Natural killer cell treated with Interleukin-12 subunit alpha and Interleukin-12 subunit beta and Interleukin-15 and Interleukin-18, amount 100 ng/mL, for 72 hours (primary cell): Measurements from ENCODE around the gene CRTC1. TPM values are rescaled to one million over a fixed set of nuclear protein-coding genes. Genes with fewer than 3 reads are reported as not detected.
"Not testable (repeated sequence)": the region's sequence is repeated elsewhere in the genome, so short reads cannot be mapped to it uniquely, and the experiment has no call there.

Experiments
- ATAC-seq, 2 donors: fragments of 150-1000 bp; cut with Tn5 transposase in 1 of 2; sonication (Bioruptor Pico), chemical (Tn5 transposase) in 1 of 2; 2 replicates each; pipeline ENCODE4 v1.10.0; 2021
- DNase-seq: peaks from one replicate; pipeline ENCODE4 v3.0.0; 2022; ENCODE audit warnings: low spot score
- H3K27ac Mint-ChIP-seq, 2 donors: 1 replicate in 1 of 2; 2 replicates in 1 of 2; pipeline ENCODE4 v1.8.0; 2022; ENCODE audit warnings: mixed read lengths in 2 of 2, mild to moderate bottlenecking in 1 of 2, moderate library complexity in 1 of 2
- H3K27me3 Mint-ChIP-seq, 2 donors: 1 replicate in 1 of 2; 2 replicates in 1 of 2; pipeline ENCODE4 v1.8.0; 2022; ENCODE audit warnings: mixed read lengths in 2 of 2
- H3K36me3 Mint-ChIP-seq: one replicate; pipeline ENCODE4 v1.8.0; 2022; ENCODE audit warnings: mixed read lengths
- H3K4me1 Mint-ChIP-seq, 2 donors: 1 replicate in 1 of 2; 2 replicates in 1 of 2; pipeline ENCODE4 v1.8.0; 2022; ENCODE audit warnings: low read depth in 2 of 2, mixed read lengths in 2 of 2, mild to moderate bottlenecking in 1 of 2
- H3K4me3 Mint-ChIP-seq: one replicate; pipeline ENCODE4 v1.8.0; 2022; ENCODE audit warnings: mixed read lengths
- H3K9me3 Mint-ChIP-seq: 2 replicates; pipeline ENCODE4 v1.8.0; 2022; ENCODE audit warnings: mixed read lengths
- total RNA-seq, 2 donors: library from RNA; stranded (reverse); gene quantifications; one replicate each; pipeline ENCODE4 v1.2.3, GENCODE V29; 2022

The CRTC1 gene
- total RNA-seq, 2 donors from 2014 or later, result 7.6 to 9.3 TPM

DNA sequence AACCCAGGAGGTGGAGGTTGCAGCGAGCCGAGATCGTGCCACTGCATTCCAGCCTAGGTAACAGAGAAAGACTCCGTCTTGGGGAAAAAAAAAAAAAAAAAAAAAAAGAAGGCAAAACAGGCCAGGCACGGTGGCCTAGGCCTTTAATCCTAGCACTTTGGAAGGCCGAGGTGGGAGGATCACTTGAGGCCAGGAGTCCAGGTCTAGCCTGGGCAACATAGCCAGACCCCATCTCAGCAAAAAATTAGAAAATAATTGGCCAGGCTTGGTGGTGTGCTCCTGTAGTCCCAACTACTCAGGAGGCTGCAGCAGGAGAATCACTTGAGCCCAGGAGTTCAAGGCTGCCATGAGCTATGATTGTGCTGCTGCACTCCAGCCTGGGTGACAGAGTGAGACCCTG lies 43.4 kb downstream of the CRTC1 start:
- H3K4me3 Mint-ChIP-seq, result no peak overlapping the region
- no peaks in the 10 kb centered on the region for H3K36me3 Mint-ChIP-seq
- peaks cover 6 to 19% of the 10 kb centered on the region in 2 donors for H3K4me1 Mint-ChIP-seq
- no peaks in the 10 kb centered on the region for H3K27me3 Mint-ChIP-seq
- H3K27ac Mint-ChIP-seq, result no peak overlapping the region
- H3K9me3 Mint-ChIP-seq, result no peaks in the 10 kb centered on the region
- DNase-seq, result no peak
- ATAC-seq, result no peak

DNA sequence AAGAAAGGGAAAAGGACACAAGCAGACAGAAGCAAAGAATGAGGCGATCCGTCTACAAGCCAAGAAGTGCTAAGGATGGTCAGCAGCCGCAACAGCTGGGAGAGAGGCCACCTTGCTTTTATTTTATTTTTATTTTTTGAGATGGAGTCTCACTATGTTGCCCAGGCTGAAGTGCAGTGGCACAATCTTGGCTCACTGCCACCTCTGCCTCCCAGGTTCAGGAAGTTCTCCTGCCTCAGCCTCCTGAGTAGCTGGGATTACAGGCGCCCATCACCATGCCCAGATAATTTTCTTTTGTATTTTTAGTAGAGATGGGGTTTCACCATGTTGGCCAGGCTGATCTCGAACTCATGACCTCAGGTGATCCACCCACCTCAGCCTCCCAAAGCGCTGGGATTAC lies 44.1 kb downstream of the CRTC1 start:
- H3K4me1 Mint-ChIP-seq, result peaks cover 6 to 26% of the 10 kb centered on the region in 2 donors
- not testable (repeated sequence) for H3K36me3 Mint-ChIP-seq, H3K27ac Mint-ChIP-seq, H3K9me3 Mint-ChIP-seq, DNase-seq, ATAC-seq, H3K27me3 Mint-ChIP-seq, H3K4me3 Mint-ChIP-seq

DNA sequence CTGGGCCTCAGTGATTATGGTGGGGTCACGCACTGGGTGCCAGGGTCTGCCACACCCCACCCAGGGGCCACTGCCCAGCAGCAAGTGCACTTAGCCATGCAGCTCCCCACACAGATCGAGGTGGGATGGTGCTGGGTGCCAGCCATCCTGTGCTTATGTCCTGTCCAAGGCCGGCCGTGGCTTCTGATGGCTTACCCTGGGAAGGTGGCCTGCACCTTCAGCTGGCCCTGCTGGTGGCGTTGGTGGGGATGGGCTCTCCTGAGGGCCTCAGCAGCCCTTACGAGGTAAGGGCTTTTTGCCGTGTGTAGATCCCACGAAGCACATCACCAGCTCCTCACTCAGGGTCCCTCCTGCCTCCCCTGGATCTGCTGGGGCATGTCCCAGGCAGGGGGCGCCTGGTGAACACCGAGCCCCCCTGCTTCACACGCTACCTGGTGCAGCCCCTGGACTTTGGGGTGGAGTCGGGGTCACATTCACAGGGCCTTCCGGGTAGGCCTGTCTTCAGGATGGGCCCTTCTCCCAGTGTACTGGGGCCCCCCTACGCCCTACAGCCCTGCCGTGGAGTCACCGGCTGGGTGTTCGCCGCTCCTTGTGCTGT lies 46.6 kb downstream of the CRTC1 start:
- DNase-seq, result no peak
- Mint-ChIP-seq H3K27me3 (no peaks in the 10 kb centered on the region), H3K36me3 (no peaks in the 10 kb centered on the region), H3K4me1 (peaks cover 6 to 20% of the 10 kb centered on the region in 2 donors), H3K9me3 (no peaks in the 10 kb centered on the region), H3K27ac (no peak overlapping the region), H3K4me3 (no peak overlapping the region)
- ATAC-seq, result peak; percentile 7 to 22

DNA sequence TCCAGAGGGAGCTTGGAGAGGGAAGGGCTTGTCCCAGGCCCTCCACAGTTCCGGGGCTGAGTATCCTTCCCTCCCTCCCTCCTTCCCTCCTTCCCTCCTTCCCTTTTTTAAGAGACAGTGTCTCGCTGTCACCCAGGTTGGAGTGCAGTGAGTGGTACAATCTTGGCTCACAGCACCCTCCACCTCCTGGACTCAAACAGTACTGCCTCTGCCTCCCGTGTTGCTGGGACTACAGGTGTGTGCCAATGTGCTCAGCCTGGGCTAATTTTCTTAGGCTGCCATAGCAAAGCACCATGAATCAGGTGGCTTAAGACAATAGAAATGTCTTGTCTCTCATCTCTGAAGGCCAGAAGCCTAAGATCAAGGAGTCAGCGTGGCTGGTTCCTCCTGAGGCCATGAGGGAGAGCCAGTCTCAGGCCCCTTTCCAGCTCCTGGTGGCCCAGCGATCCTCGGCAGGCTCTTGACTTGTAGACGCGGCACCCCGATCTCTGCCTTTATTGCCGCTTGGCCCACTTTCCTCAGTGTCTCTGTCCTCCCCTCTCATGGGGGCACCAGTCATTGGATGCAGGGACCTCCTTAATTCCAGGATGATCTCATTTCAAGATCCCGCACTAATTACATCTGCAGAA lies 47.5 kb downstream of the CRTC1 start:
- Mint-ChIP-seq H3K27ac (no peak overlapping the region), H3K4me1 (peaks cover 6 to 15% of the 10 kb centered on the region in 2 donors), H3K36me3 (no peaks in the 10 kb centered on the region), H3K27me3 (no peaks in the 10 kb centered on the region), H3K9me3 (no peaks in the 10 kb centered on the region), H3K4me3 (no peak overlapping the region)
- DNase-seq, result no peak
- ATAC-seq, result no peak

DNA sequence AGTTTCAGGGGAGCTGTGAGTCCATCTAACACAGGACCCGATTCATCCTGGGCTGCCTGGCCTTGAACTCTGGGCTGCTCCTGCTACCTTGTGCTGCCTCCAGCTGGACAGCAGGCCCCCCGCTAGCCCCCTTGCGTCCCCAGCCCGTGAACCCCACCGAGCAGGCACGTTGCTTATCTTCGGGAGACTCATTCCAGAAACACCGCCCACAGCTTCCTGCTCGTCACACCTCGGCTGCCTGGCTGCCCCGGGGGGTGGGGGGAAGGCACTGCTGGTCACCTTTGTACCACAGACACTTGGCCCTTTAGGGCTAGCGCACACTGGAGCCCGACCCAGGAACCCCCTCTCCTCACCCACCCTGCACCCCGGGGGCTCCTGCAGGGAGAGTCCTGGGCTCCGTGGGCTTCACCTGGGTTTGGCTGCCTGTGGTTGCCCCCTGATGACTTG lies 48.1 kb downstream of the CRTC1 start:
- H3K4me3 Mint-ChIP-seq, result no peak overlapping the region
- ATAC-seq (no peak), DNase-seq (no peak)
- H3K27ac Mint-ChIP-seq, result no peak overlapping the region
- H3K4me1 Mint-ChIP-seq, result peaks cover 6 to 15% of the 10 kb centered on the region in 2 donors
- H3K9me3 Mint-ChIP-seq, result no peaks in the 10 kb centered on the region
- H3K27me3 Mint-ChIP-seq, result no peaks in the 10 kb centered on the region
- H3K36me3 Mint-ChIP-seq, result no peaks in the 10 kb centered on the region

DNA sequence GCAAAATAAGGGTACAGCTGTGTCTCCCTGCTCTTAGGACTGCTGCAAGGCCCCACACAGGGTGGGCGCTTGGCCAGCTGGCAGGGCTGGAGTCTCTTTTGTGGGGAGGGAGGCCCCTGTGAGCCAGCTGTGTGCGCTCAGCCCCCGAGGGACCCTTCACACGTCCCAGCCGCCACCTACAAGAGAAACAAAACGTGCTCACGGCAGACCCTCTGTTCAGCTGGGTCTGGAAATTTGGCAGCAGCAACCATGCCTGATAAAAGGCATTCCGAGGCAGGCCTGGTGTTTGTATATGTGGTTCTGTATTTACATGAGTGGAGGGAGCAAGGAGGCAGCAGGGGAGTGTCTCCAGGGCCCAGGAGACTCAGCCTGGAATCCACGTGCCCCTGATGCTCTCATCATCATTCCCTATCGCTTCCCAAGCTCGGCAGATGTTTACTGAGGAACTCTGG lies 49.7 kb downstream of the CRTC1 start:
- Mint-ChIP-seq H3K4me3 (no peak overlapping the region), H3K27me3 (no peaks in the 10 kb centered on the region), H3K27ac (no peak overlapping the region), H3K36me3 (no peaks in the 10 kb centered on the region), H3K9me3 (no peaks in the 10 kb centered on the region), H3K4me1 (peaks cover 6 to 18% of the 10 kb centered on the region in 2 donors)
- ATAC-seq, result no peak
- DNase-seq, result peak; percentile 34

DNA sequence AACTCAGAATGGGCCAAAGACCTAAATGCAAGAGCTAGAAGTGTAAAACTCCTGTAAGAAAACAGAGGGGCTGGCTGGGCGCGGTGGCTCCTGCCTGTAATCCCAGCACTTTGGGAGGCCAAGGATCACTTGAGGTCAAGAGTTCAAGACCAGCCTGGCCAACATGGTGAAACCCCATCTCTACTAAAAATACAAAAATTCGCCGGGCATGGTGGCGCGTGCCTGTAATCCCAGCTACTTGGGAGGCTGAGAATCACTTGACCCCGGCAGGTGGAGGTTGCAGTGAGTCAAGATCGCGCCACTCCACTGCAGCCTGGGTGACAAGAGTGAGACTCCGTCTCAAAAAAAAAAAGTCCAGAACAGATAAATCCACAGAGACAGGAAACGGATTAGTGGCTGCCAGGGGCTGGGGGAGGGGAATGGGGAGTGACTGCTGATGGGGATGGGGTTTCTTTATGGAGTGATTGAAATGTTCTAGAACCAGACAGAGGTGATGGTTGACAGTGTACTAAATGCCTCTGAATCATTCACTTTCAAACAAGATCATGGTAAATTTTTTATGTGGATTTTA lies 50.4 kb downstream of the CRTC1 start:
- not testable (repeated sequence) for H3K9me3 Mint-ChIP-seq, H3K27ac Mint-ChIP-seq, H3K4me3 Mint-ChIP-seq, H3K27me3 Mint-ChIP-seq, H3K36me3 Mint-ChIP-seq, ATAC-seq
- H3K4me1 Mint-ChIP-seq, result peaks cover 6 to 18% of the 10 kb centered on the region in 2 donors
- peak; percentile 31 for DNase-seq

DNA sequence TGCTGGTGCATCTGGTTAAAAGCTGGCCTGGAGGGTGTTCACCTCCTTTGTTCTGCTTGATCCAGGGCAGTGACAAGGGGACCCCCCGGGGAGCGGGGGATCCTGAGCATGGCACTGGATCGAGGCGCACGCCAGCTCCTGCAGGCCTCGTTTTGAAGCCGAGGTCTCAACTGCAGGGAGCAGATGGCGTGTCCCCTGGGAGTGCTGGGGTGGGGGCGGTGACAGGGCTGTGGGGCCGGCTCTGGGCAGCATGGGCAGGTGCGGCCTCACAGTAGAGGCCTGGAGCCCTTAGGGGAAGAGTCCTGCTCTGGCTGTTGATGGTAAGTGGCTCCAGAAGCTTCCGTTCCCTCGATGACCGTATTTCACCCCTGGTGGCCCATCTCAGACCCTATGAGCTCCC lies 51.8 kb downstream of the CRTC1 start:
- Mint-ChIP-seq H3K4me3 (no peak overlapping the region), H3K27ac (no peak overlapping the region), H3K4me1 (peaks cover 6 to 18% of the 10 kb centered on the region in 2 donors), H3K36me3 (no peaks in the 10 kb centered on the region), H3K27me3 (no peaks in the 10 kb centered on the region), H3K9me3 (no peaks in the 10 kb centered on the region)
- DNase-seq (no peak), ATAC-seq (no peak)

DNA sequence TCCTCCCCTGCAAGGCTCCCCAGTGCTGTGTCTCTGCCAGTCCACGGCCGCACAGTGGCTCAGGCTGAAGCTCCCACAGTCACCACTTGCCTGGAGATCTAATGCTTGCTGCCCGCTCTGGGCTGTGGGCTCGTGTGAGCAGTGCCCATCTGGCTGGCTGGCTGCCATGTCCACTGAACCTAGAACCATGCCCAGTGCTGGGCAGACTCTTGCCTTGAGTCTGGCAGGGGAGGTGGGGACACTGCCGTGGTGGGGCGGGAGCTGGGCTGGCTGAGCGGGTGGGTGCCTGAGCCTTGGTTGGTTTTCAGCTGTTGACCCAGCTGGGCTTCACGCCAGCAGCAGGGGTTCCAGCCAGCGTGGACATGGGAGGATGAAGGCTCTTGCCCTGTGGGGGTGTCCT lies 52.3 kb downstream of the CRTC1 start:
- peaks cover 6 to 18% of the 10 kb centered on the region in 2 donors for H3K4me1 Mint-ChIP-seq
- no peaks in the 10 kb centered on the region for H3K9me3 Mint-ChIP-seq
- no peaks in the 10 kb centered on the region for H3K27me3 Mint-ChIP-seq
- H3K27ac Mint-ChIP-seq, result no peak overlapping the region
- ATAC-seq, result peak in 1 of 2 donors; percentile 18
- no peaks in the 10 kb centered on the region for H3K36me3 Mint-ChIP-seq
- no peak overlapping the region for H3K4me3 Mint-ChIP-seq
- DNase-seq, result no peak

DNA sequence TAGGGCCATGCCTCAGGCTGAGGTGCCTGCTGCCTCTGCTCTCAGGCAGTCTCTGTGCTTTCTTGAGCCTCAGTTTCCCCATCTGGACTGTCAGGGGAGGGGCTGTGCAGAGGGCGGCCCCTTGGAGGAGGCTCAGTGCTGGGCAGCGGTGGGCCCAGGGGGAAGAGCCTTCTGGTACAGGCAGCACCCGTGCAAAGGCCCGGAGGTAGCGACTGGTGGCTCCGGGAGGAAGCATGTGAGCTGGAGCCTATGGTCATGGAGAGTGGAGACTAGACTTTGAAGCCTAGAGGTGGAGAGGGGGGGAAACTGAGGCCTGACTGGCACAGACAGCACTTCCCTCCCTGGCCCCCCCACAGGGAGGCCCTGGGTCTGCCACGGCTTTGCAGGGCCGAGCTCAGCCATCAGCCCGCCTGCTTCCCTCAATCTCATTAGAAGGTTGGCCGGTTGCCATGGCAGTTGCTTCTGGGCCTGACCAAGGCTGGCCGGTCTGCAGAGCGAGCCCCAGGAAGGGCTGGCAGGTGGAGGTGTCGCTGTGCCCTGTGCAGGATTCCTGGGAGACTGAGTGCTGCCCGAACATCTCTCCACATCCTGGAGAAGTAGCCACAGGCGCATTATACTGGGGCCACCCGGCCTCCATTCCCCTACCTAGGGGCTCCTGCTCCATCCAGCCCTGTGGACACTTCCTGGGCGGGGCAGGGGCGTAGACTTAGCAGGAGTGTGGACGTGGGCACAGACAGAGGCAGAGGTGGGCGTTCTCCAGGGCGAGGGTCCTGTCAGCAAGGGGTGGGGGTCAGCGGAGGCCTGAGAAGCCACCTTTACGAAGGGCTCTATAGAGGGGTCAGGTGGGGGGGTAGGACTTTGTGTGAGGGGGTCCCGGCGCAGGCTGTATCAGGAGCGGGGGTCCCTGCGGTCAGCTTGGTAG lies 53.2 kb downstream of the CRTC1 start:
- Mint-ChIP-seq H3K4me1 (peaks cover 0 to 12% of the 10 kb centered on the region in 2 donors), H3K36me3 (no peaks in the 10 kb centered on the region), H3K27ac (no peak overlapping the region), H3K4me3 (no peak overlapping the region), H3K27me3 (no peaks in the 10 kb centered on the region), H3K9me3 (no peaks in the 10 kb centered on the region)
- no peak for DNase-seq
- ATAC-seq, result peak in 1 of 2 donors; percentile 18

DNA sequence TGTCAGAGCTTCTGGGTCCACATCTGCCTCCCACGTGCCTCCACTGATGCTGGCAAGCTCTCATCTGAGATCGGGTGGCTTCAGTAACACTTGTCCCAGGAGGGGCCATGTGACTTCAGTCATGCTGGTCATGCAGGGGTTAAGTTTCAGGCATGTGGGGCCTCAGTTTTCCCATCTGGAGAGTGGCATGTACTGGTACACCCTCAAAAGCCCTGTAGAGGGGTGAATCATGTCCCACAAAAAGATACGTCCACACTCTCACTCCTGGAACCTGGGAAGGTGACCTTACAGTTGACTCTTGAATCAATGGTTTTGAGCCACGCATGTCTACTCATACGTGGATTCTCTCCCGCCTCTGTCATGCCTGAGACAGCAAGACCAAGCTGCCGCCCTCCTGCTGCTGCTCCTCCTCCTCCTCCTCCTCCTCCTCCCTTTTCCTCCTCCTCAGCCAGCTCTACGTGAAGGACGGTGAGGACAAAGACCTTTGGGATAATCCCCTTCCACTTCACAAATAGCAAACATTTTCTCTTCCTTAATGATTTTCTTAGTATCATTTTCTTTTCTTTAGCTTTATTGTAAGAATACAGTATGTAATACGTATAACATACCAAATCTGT lies 54.0 kb downstream of the CRTC1 start:
- no peak overlapping the region for H3K27ac Mint-ChIP-seq
- no peak for ATAC-seq
- H3K4me3 Mint-ChIP-seq, result no peak overlapping the region
- H3K27me3 Mint-ChIP-seq, result no peaks in the 10 kb centered on the region
- peaks cover 0 to 7% of the 10 kb centered on the region in 2 donors for H3K4me1 Mint-ChIP-seq
- no peaks in the 10 kb centered on the region for H3K9me3 Mint-ChIP-seq
- H3K36me3 Mint-ChIP-seq, result no peaks in the 10 kb centered on the region
- no peak for DNase-seq

DNA sequence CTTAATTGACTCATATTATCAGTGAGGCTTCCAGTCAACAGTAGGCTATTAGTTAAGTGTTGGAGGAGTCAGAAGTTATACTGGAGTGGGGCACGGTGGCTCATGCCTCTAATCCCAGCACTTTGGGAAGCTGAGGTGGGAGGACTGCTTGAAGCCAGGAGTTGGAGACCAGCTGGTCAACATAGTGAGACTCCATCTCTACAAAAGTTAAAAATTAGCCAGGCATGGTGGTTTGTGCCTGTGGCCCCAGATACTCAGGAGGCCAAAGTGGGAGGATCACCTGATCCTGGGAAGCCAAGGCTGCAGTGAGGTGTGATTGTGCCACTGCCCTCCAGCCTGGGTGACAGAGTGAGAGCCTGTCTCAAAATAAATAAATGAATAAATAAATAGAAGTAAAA lies 54.5 kb downstream of the CRTC1 start:
- Mint-ChIP-seq H3K9me3 (no peaks in the 10 kb centered on the region), H3K27ac (no peak overlapping the region), H3K4me3 (no peak overlapping the region), H3K36me3 (no peaks in the 10 kb centered on the region), H3K27me3 (no peaks in the 10 kb centered on the region), H3K4me1 (peaks cover 0 to 6% of the 10 kb centered on the region in 2 donors)
- no peak for ATAC-seq
- no peak for DNase-seq

DNA sequence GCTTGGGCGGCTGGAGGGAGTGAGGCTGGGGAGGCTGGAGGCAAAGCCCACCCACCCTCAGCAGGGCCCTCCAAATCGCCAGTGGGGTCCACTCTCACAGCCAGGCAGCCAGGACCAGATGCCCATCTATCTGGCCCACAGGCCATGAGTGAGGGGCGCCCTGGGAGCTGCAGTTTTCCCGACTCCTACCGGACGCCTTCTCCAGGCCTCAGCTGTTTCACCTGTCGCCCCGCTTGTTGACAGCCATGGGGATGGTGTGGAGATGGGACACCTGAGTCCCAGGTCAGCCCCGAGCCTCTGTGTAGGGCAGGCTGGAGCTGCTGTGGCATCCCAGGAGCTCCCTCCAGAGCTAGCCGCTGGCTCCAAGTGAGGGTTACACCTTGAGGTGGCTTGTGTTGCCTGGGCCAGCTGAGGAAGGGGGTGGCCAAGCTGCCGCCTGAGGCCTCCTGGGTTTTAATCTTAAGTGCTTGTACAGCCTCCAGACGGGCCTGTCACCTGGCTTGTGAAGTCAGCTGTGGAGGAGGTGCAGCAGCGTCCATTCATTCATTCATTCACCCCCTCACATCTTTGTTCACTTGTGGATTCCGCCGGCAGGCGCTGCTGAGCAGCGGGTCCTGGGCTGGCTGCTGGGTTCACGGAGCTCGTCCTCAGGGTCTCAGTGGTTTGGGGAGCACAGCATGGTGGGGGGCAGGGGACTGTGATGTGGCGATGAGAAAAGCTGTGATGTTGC lies 55.6 kb downstream of the CRTC1 start:
- no peaks in the 10 kb centered on the region for H3K9me3 Mint-ChIP-seq
- H3K27ac Mint-ChIP-seq, result no peak overlapping the region
- no peaks in the 10 kb centered on the region for H3K36me3 Mint-ChIP-seq
- H3K4me1 Mint-ChIP-seq, result peaks cover 0 to 3% of the 10 kb centered on the region in 2 donors
- DNase-seq, result peak; percentile 20
- ATAC-seq, result no peak
- H3K4me3 Mint-ChIP-seq, result no peak overlapping the region
- H3K27me3 Mint-ChIP-seq, result no peaks in the 10 kb centered on the region
